ENCODE measurements around the gene SLA2. TPM values are rescaled to one million over a fixed set of nuclear protein-coding genes. Genes with fewer than 3 reads are reported as not detected.
"Not testable (repeated sequence)": the region's sequence is repeated elsewhere in the genome, so short reads cannot be mapped to it uniquely, and the experiment has no call there.

SLA2 gene
- total RNA-seq, result not detected in 2 replicates

- no peak for DNase-seq (ENCODE audit: low read depth, low spot score)
Measured at GRCh38 chr20:36645998-36646397, at the start of gene SLA2. Gene SLA2, minus strand, starts transcription at chr20:36646196. Its CDS starts 4,861 bp downstream, at chr20:36641335.

- DNase-seq (ENCODE audit: low read depth, low spot score), result not testable (repeated sequence)
Measured at GRCh38 chr20:36695467-36695866, 49.5 kb upstream of the SLA2 start.

GRCh38 chr20:36688630-36689029 is 42.6 kb upstream of the SLA2 start:
- no peak for DNase-seq (ENCODE audit: low read depth, low spot score)

- no peak for DNase-seq (ENCODE audit: low read depth, low spot score)
Measured at GRCh38 chr20:36687850-36688249, 41.9 kb upstream of the SLA2 start.

- DNase-seq (ENCODE audit: low read depth, low spot score), result no peak
Measured at GRCh38 chr20:36686944-36687343, 40.9 kb upstream of the SLA2 start.

- no peak for DNase-seq (ENCODE audit: low read depth, low spot score)
Measured at GRCh38 chr20:36686504-36686903, 40.5 kb upstream of the SLA2 start.

- DNase-seq (ENCODE audit: low read depth, low spot score), result no peak
Measured at GRCh38 chr20:36684747-36685146, 38.8 kb upstream of the SLA2 start.

- DNase-seq (ENCODE audit: low read depth, low spot score), result no peak
Measured at GRCh38 chr20:36682311-36682710, 36.3 kb upstream of the SLA2 start.

- DNase-seq (ENCODE audit: low read depth, low spot score), result no peak
Measured at GRCh38 chr20:36677422-36677771, 31.4 kb upstream of the SLA2 start.

- DNase-seq (ENCODE audit: low read depth, low spot score), result no peak
Measured at GRCh38 chr20:36676701-36677421, 30.9 kb upstream of the SLA2 start.

GRCh38 chr20:36675545-36675944 is 29.5 kb upstream of the SLA2 start:
- not testable (repeated sequence) for DNase-seq (ENCODE audit: low read depth, low spot score)

- DNase-seq (ENCODE audit: low read depth, low spot score), result no peak
Measured at GRCh38 chr20:36672991-36673390, 27.0 kb upstream of the SLA2 start.

- DNase-seq (ENCODE audit: low read depth, low spot score), result no peak
Measured at GRCh38 chr20:36670665-36671357, 24.8 kb upstream of the SLA2 start.

- DNase-seq (ENCODE audit: low read depth, low spot score), result no peak
Measured at GRCh38 chr20:36666181-36666740, 20.3 kb upstream of the SLA2 start.

GRCh38 chr20:36663031-36663430 is 17.0 kb upstream of the SLA2 start:
- no peak for DNase-seq (ENCODE audit: low read depth, low spot score)

- no peak for DNase-seq (ENCODE audit: low read depth, low spot score)
Measured at GRCh38 chr20:36658300-36658699, 12.3 kb upstream of the SLA2 start.

- DNase-seq (ENCODE audit: low read depth, low spot score), result no peak
Measured at GRCh38 chr20:36656733-36657132, 10.7 kb upstream of the SLA2 start.

- no peak for DNase-seq (ENCODE audit: low read depth, low spot score)
Measured at GRCh38 chr20:36655004-36655403, 9.0 kb upstream of the SLA2 start.

GRCh38 chr20:36654506-36654905 is 8.5 kb upstream of the SLA2 start:
- no peak for DNase-seq (ENCODE audit: low read depth, low spot score)

GRCh38 chr20:36653456-36653855 is 7.5 kb upstream of the SLA2 start:
- no peak for DNase-seq (ENCODE audit: low read depth, low spot score)

GRCh38 chr20:36647196-36648121 is 1.5 kb upstream of the SLA2 start:
- no peak for DNase-seq (ENCODE audit: low read depth, low spot score)

GRCh38 chr20:36646678-36647077 is 682 bp upstream of the SLA2 start:
- DNase-seq (ENCODE audit: low read depth, low spot score), result no peak
